ENCODE data around the gene CLSTN2.

The CLSTN2 gene

DNA sequence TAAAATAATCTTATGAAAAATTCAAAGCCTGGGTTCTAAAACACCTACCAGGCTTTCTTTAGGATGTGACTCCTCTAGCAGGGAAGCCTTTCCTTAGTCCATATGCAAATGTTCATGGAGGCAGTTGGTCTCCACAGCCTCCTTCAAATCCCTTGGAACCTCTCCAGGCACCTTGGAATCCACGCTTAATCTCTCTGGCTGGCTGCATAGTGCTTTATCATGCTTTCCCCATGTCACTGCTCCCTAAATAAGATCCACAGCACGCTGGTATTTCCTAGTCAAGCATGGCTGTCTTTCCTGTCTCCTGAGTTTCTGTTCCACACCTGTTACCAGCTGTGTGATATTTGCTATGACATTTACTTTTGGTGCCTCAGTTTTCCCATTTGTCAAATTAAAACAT is 71.3 kb downstream of the CLSTN2 start:
- no peak for DNase-seq (ENCODE audit: insufficient read length, low spot score)
- FAIRE-seq, result no peak
- TF ChIP-seq POLR2A (IDR thresholded peaks at IDR 0.05; ENCODE audit: low read depth, low read length), result no peak

DNA sequence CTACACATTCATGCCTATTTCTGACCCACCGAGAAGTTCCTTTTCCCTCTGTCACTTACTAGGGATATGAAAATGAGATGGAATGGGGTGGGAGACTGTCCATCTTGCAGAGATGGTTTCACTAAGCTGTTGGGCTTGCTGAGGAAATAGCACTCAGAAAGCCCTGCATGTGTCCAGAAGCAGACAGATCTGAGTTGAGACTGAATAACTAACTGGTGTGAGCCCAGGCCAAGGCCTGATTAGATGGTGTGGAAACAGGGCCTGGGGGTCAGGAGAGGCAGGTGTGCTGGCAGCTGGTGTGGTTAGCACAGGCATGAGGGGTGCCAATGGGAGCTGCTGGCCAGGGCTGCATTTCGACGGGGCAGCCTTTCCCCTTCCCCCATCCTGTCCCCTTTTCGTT is 72.1 kb downstream of the CLSTN2 start:
- DNase-seq (ENCODE audit: insufficient read length, low spot score) (no peak), FAIRE-seq (no peak)
- no peak for TF ChIP-seq POLR2A (IDR thresholded peaks at IDR 0.05; ENCODE audit: low read depth, low read length)

DNA sequence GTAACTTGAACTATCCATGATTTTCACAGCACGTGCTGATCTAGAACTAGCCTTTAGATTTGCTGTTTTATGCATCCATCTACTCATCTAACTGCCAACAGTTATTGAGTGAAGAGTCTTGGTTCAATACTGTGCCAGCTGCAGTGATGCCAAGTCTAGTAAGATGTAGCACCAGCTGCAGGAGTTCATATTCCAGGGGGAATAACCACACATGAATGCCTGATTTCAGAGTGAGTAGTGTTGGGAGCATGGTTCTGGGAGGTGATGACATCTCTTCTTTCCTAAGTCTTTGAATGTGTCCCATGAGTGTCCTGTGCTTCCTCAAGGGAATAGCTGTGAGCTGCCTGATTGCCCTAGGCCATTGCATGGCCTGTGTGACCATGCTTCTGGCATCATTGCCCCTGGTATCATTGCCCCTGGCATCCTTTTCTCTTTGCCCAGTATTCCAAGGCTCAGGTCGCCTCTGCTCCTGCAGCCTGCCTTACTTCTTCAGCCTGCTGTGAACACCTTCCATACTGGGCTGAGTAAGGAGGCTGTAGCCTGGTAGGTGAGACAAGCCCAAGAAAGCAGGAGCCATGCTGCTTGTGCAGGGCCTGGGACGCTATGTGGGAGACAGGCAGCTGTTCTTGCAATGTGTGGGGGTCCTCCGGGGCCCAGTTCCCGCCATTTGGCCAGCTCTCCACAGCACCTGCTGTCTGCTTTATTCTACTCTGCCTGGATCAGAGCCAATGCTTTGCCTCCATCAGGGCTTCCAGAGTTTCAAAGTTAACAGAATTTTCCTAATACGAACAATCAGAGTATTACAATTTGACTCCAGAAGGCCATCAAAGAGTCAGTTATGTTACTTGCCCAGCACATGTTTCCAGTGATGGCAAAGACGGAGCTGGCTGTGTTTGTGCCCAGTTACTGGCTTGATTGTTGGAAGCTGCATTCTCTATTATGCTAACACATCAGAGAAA is 73.2 kb downstream of the CLSTN2 start:
- no peak for DNase-seq (ENCODE audit: insufficient read length, low spot score)
- no peak for TF ChIP-seq POLR2A (IDR thresholded peaks at IDR 0.05; ENCODE audit: low read depth, low read length)
- no peak for FAIRE-seq

DNA sequence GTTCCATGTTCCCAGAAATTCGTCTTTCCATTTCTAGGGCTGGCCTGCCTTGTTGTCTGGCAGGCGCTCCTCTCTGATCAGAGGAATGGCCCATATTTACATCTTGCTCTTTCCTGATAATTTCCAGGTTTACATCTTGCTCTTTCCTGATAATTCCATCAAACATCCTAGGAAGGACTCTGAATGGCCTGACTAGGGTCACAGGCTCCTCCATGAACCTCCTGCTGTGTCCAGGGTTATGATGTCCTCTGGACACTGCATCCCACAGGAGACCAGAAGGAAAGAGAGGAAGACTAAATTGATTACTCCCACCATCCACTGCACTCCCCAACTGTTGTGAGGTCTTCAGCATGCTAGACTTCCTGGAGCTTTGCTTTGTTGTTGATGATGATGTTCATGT is 75.4 kb downstream of the CLSTN2 start:
- TF ChIP-seq POLR2A (IDR thresholded peaks at IDR 0.05; ENCODE audit: low read depth, low read length), result no peak
- DNase-seq (ENCODE audit: insufficient read length, low spot score), result no peak
- no peak for FAIRE-seq

DNA sequence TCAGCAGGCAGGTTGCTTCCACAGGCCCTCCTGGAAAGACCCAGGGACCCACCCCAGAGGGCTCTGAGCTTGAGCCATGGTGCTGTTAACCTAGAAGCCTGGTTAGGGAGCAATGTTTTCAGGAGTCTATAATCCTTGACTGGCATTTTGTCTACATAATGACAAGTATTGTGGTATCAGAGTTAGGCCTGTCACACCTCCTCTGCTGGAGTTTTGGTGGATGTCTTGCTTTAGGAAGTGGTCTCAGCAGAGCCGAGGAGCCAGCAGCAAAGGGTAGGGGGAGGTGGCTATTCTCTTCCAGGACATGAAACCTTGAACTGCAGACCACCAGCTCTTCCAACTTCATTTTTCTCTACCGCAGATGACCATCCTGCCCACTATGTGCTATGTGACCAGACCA is 76.1 kb downstream of the CLSTN2 start:
- DNase-seq (ENCODE audit: insufficient read length, low spot score) (no peak), FAIRE-seq (no peak)
- no peak for TF ChIP-seq POLR2A (IDR thresholded peaks at IDR 0.05; ENCODE audit: low read depth, low read length)

- no peak for FAIRE-seq
- DNase-seq (ENCODE audit: insufficient read length, low spot score), result no peak
- no peak for TF ChIP-seq POLR2A (IDR thresholded peaks at IDR 0.05; ENCODE audit: low read depth, low read length)
Observed at GRCh38 chr3:140011611-140012277, 76.8 kb downstream of the CLSTN2 start.

DNA sequence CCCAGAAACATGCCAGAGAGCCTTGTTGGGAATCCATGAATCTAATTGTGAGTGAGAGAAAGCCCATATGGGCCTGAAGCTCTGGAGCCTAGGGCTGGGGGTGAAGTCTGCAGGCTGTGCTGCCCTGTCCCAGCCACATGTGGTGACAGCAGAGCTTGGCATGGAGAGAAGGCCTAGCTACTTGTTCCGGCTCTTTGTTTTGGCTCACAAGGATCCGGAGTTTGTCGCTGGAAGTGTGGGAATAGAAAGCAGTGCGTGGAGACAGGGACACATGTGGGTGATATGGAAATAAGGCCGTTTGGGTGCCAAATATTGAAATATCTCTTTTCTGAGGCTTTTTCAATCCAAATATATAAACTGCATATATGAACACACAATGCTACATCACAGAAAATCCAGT is 78.2 kb downstream of the CLSTN2 start:
- TF ChIP-seq POLR2A (IDR thresholded peaks at IDR 0.05; ENCODE audit: low read depth, low read length), result no peak
- DNase-seq (ENCODE audit: insufficient read length, low spot score) (no peak), FAIRE-seq (no peak)

GRCh38 chr3:140014831-140015495 is 80.0 kb downstream of the CLSTN2 start:
- DNase-seq (ENCODE audit: insufficient read length, low spot score) (no peak), FAIRE-seq (no peak)
- TF ChIP-seq POLR2A (IDR thresholded peaks at IDR 0.05; ENCODE audit: low read depth, low read length), result no peak

DNA sequence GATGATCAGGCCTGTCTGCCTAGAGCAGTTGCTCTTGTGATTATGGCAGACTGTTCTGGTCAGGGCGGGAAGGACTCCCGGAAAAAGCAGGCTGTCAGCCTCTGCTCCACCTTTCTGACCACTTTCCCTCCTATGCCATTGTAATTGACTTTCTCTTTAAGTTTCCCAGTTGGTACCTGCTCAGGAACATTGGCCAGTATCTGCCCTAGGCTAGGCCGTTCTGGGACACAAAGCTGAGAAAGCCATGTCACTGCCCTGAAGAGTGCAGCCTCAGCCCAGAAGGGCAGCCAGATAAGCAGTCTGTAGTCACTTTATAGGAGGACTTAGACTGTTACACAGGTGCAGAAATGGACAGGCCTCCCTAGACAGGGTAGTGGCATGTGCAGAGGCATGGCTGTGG is 80.8 kb downstream of the CLSTN2 start:
- DNase-seq (ENCODE audit: insufficient read length, low spot score), result no peak
- TF ChIP-seq POLR2A (IDR thresholded peaks at IDR 0.05; ENCODE audit: low read depth, low read length), result no peak
- no peak for FAIRE-seq

DNA sequence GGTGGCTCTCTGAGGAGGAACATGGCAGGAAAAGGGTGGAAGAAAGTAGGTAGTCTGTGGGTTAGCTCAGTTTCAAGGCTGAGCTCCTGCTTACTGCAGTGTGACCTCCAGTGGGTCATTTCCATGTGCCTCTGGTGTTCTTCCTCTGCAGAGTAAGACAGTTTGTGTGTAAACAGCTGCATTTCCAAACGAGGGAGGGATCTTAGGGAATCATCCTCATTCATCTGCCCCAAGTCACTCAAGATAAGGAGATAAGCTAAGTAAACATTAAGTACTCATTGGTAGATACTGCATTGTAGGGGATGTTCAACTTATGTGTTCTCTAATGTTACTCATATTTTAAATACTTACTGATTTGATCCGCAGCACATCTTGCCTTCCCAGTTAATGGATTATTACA is 83.6 kb downstream of the CLSTN2 start:
- DNase-seq (ENCODE audit: insufficient read length, low spot score) (no peak), FAIRE-seq (no peak)

GRCh38 chr3:140019946-140020345 is 85.0 kb downstream of the CLSTN2 start:
- no peak for TF ChIP-seq POLR2A (IDR thresholded peaks at IDR 0.05; ENCODE audit: low read depth, low read length)
- DNase-seq (ENCODE audit: insufficient read length, low spot score) (no peak), FAIRE-seq (no peak)

More for the DNA sequence above, 83.6 kb downstream of the CLSTN2 start:
- TF ChIP-seq POLR2A (IDR thresholded peaks at IDR 0.05; ENCODE audit: low read depth, low read length), result no peak

- DNase-seq (ENCODE audit: insufficient read length, low spot score) (no peak), FAIRE-seq (no peak)
- no peak for TF ChIP-seq POLR2A (IDR thresholded peaks at IDR 0.05; ENCODE audit: low read depth, low read length)
Observed at GRCh38 chr3:140020541-140020940, 85.6 kb downstream of the CLSTN2 start.

DNA sequence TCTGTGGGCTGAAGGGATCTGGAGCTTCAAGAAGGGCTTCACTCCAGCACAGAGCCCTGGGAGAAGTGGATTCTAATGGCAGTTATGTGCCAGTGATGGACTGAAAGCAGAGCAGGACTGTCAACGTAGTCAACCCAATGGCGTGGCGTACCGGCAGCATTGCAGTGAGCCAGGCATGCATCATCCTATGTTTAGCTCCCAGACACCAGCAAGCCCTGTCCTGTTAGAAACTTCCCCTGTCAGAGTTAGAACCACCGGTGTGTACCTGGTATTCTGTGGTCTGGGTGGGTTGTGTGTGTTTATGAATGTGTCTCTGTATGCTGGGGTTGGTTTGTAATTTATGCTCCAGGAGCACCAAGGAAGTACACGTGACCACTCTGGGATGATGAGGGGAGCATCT is 86.3 kb downstream of the CLSTN2 start:
- TF ChIP-seq POLR2A (IDR thresholded peaks at IDR 0.05; ENCODE audit: low read depth, low read length), result no peak
- no peak for DNase-seq (ENCODE audit: insufficient read length, low spot score)
- FAIRE-seq, result no peak

- no peak for TF ChIP-seq POLR2A (IDR thresholded peaks at IDR 0.05; ENCODE audit: low read depth, low read length)
- FAIRE-seq (no peak), DNase-seq (ENCODE audit: insufficient read length, low spot score) (no peak)
Observed at GRCh38 chr3:140022066-140022770, 87.2 kb downstream of the CLSTN2 start.

Data from H54 (cell line).